HepG2 (cell line): ENCODE measurements around the gene TENT4B. TPM values are rescaled to one million over a fixed set of nuclear protein-coding genes. Genes with fewer than 3 reads are reported as not detected.

Source experiments
- ARID5B ChIP-seq: IDR thresholded peaks from 2 replicates; pipeline ENCODE4 v1.4.0; 2020; ENCODE audit warnings: mild to moderate bottlenecking, missing genetic modification reagents
- CENPT ChIP-seq: sonication (generic); formaldehyde crosslinking; IDR thresholded peaks from 2 replicates; pipeline ENCODE4 v1.8.0; 2022; ENCODE audit warnings: low read depth, mild to moderate bottlenecking, moderate library complexity, missing genetic modification reagents
- CTCF ChIP-seq: sonication (generic); formaldehyde crosslinking; IDR thresholded peaks from 2 replicates; pipeline ENCODE4 v1.5.0; 2020; ENCODE audit warnings: mild to moderate bottlenecking, missing genetic modification reagents, moderate library complexity
- EEA1 ChIP-seq: sonication (generic); formaldehyde crosslinking; IDR thresholded peaks from 2 replicates; pipeline ENCODE4 v1.5.1; 2020; ENCODE audit warnings: mild to moderate bottlenecking, missing genetic modification reagents, borderline replicate concordance
- MEIS1 ChIP-seq: sonication (generic); formaldehyde crosslinking; IDR thresholded peaks from 2 replicates; pipeline ENCODE4 v1.9.0; 2021; ENCODE audit warnings: mild to moderate bottlenecking, missing genetic modification reagents, moderate library complexity, borderline replicate concordance
- NRL ChIP-seq: sonication (generic); formaldehyde crosslinking; IDR thresholded peaks from 2 replicates; pipeline ENCODE4 v1.5.0; 2020; ENCODE audit warnings: missing genetic modification reagents, mild to moderate bottlenecking, moderate library complexity, borderline replicate concordance
- PATZ1 ChIP-seq: sonication (generic); formaldehyde crosslinking; IDR thresholded peaks from 2 replicates; pipeline ENCODE4 v1.4.0; 2020; ENCODE audit warnings: missing genetic modification reagents
- TFDP2 ChIP-seq: sonication (generic); formaldehyde crosslinking; IDR thresholded peaks from 2 replicates; pipeline ENCODE4 v1.4.0; 2020; ENCODE audit warnings: missing genetic modification reagents
- ZBTB26 ChIP-seq: IDR thresholded peaks from 2 replicates; pipeline ENCODE4 v1.6.1; 2016; ENCODE audit warnings: missing compliant biosample characterization, missing genetic modification reagents, borderline replicate concordance
- ZBTB3 ChIP-seq: sonication (generic); formaldehyde crosslinking; IDR thresholded peaks from 2 replicates; pipeline ENCODE4 v1.4.0; 2020; ENCODE audit warnings: low read depth, mild to moderate bottlenecking, moderate library complexity, missing genetic modification reagents, borderline replicate concordance
- ZFX ChIP-seq: sonication (generic); formaldehyde crosslinking; IDR thresholded peaks from 2 replicates; pipeline ENCODE4 v1.4.0; 2020; ENCODE audit warnings: mild to moderate bottlenecking, low read depth, missing genetic modification reagents, moderate library complexity
- ZNF121 ChIP-seq: sonication (generic); formaldehyde crosslinking; IDR thresholded peaks from 2 replicates; pipeline ENCODE4 v1.5.0; 2020; ENCODE audit warnings: mild to moderate bottlenecking, missing genetic modification reagents
- ZNF784 ChIP-seq: sonication (generic); formaldehyde crosslinking; IDR thresholded peaks from 2 replicates; pipeline ENCODE4 v1.5.1; 2020; ENCODE audit warnings: missing genetic modification reagents, mild to moderate bottlenecking, borderline replicate concordance
- ZNF891 ChIP-seq: sonication (generic); formaldehyde crosslinking; IDR thresholded peaks from 2 replicates; pipeline ENCODE4 v1.5.0; 2020; ENCODE audit warnings: mild to moderate bottlenecking, missing genetic modification reagents
- polyA plus RNA-seq, 8 experiments: library from polyadenylated mRNA; depleted of rRNA in 3 of 8; stranded (reverse) in 7 of 8; unstranded in 1 of 8; fragments of >200 nt; fragmentation: Illumina TruSeq in 4 of 8; extraction: Trizol in 4 of 8; gene quantifications; 2 replicates each; pipeline versions ENCODE4 v1.2.1 to v1.2.3, GENCODE V29; 2011 to 2016; ENCODE audit warnings: low read depth in 4 of 8, missing spikeins in 1 of 8, mixed read lengths in 1 of 8; ENCODE audit not compliant: insufficient read depth in 1 of 8
- total RNA-seq, 5 experiments: library from RNA; depleted of rRNA; stranded (reverse); fragments of >200 nt; fragmentation: Illumina TruSeq; extraction: Trizol; gene quantifications; 2 replicates each; pipeline ENCODE4 v1.2.3, GENCODE V29; 2016; ENCODE audit warnings: low read depth in 1 of 5

TENT4B gene
- total and polyA plus RNA-seq, 2 of the 13 experiments (the other 11 are each of a cell fraction or from before 2014, with no cell fraction given): 15.0 to 32.8 TPM

- TF ChIP-seq ZNF121 (CRISPR knock-in tag): peak; percentile 82
- TF ChIP-seq NRL (CRISPR knock-in tag): peak; percentile 40; the same call in 1 of the 2 replicates
- 0 out of 2 replicates have a peak, but pooled peaks have one; percentile 27 for TF ChIP-seq MEIS1 (CRISPR knock-in tag)
- 0 out of 2 replicates have a peak, but pooled peaks have one; percentile 23 for TF ChIP-seq ZFX (CRISPR knock-in tag)
- peak; percentile 33; the same call in 1 of the 2 replicates for TF ChIP-seq CTCF (CRISPR knock-in tag)
- TF ChIP-seq ZBTB3: no peak
- peak; percentile 64; the same call in 1 of the 2 replicates for TF ChIP-seq CENPT (CRISPR knock-in tag)
- TF ChIP-seq ZBTB26 (CRISPR knock-in tag): peak; percentile 65; the same call in 1 of the 2 replicates
- TF ChIP-seq TFDP2 (CRISPR knock-in tag): 0 out of 2 replicates have a peak, but pooled peaks have one; percentile 19
- TF ChIP-seq ZNF784 (CRISPR knock-in tag): no peak
- TF ChIP-seq ZNF891: 0 out of 2 replicates have a peak, but pooled peaks have one; percentile 32
- no peak for TF ChIP-seq EEA1 (CRISPR knock-in tag)
- TF ChIP-seq ARID5B (CRISPR knock-in tag): no peak
- TF ChIP-seq PATZ1 (CRISPR knock-in tag): 0 out of 2 replicates have a peak, but pooled peaks have one; percentile 10
Observed at GRCh38 chr16:50271148-50272041, 118.3 kb downstream of the TENT4B start (continued).
